Activated CD4-positive, alpha-beta T cell treated with anti-CD3 and anti-CD28 coated beads, Interleukin-10, Interleukin-2, amounts not matched to agents 100 ng/mL and 50 ng/mL, durations not matched to agents 16 hours and 8 hours (primary cell): Measurements from ENCODE around the gene PARD6G.

Experiments
- DNase-seq: peaks from one replicate; pipeline ENCODE4 v3.0.0-alpha.2; 2020

The PARD6G gene

GRCh38 chr18:80188643-80189530 lies 58.4 kb downstream of the PARD6G start:
- DNase-seq, result no peak

- DNase-seq, result no peak
Observed at GRCh38 chr18:80187956-80188642, 59.2 kb downstream of the PARD6G start.

GRCh38 chr18:80185545-80185944 lies 61.8 kb downstream of the PARD6G start:
- no peak for DNase-seq

- DNase-seq, result no peak
Observed at GRCh38 chr18:80184243-80184772, 63.0 kb downstream of the PARD6G start.

- no peak for DNase-seq
Observed at GRCh38 chr18:80183273-80184050, 63.9 kb downstream of the PARD6G start.

GRCh38 chr18:80182855-80183254 lies 64.5 kb downstream of the PARD6G start:
- no peak for DNase-seq

GRCh38 chr18:80181642-80182461 lies 65.5 kb downstream of the PARD6G start:
- no peak for DNase-seq

GRCh38 chr18:80180778-80181564 lies 66.3 kb downstream of the PARD6G start:
- DNase-seq, result no peak

GRCh38 chr18:80179857-80180558 lies 67.3 kb downstream of the PARD6G start:
- no peak for DNase-seq

GRCh38 chr18:80178935-80179818 lies 68.1 kb downstream of the PARD6G start:
- no peak for DNase-seq

GRCh38 chr18:80177128-80177527 lies 70.2 kb downstream of the PARD6G start:
- DNase-seq, result no peak

- DNase-seq, result no peak
Observed at GRCh38 chr18:80176334-80177073, 70.8 kb downstream of the PARD6G start.

- DNase-seq, result peak; percentile 8
Observed at GRCh38 chr18:80175451-80176204, 71.7 kb downstream of the PARD6G start.

GRCh38 chr18:80173060-80173459 lies 74.3 kb downstream of the PARD6G start:
- no peak for DNase-seq

- DNase-seq, result no peak
Observed at GRCh38 chr18:80172056-80172455, 75.3 kb downstream of the PARD6G start.

GRCh38 chr18:80171054-80171872 lies 76.1 kb downstream of the PARD6G start:
- DNase-seq, result peak; percentile 66

GRCh38 chr18:80170395-80171053 lies 76.8 kb downstream of the PARD6G start:
- no peak for DNase-seq
